GM21526 (cell line): ENCODE data around the gene SPATS2.

ENCODE experiments used
- ATAC-seq: cut with Tn5 transposase; IDR thresholded peaks from one replicate; pipeline ENCODE4 v1.9.1; 2021; ENCODE audit warnings: moderate library complexity; ENCODE audit not compliant: unreplicated experiment, low FRiP score

The SPATS2 gene

DNA sequence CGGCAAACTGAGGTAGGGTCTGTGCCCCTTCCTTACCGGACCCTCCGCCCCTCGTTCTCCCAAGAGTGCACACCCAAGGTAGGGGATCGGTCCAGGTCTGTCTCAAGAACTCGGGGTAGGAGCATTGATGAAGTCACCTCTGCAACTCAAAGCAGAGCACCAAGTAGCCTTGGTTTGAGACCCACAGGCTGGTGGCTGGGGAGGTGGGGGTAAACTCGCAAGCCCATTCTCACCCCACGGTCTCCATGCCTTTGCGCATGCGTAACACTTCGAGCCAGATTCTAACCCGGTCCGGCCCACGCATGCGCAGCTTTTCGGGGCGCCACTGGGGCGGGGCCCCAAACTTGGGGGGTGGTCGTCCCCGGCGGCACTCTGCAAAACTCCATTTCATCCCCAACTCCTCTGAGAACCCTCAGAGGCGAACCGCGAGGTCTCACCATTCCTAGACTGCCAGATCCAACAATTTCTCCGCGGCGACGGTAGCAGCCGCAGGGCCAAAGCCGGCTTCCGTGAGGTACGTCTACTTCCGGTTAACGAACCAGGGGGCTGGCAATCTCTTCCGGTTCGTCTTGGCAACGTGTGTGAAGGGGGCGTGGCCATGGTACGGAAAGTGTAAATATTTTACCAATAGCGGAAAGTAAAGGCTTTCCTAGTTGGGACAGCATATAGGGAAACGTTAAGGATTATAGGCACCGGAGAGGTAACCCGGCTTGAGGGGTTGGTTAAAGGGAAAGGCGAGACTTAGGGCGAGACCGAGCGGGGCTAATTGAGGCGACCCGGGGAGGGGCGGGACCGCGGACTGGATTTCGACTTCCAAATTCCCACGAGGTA lies 200.6 kb downstream of the SPATS2 start, which contains the start of gene MCRS1:
TSS of gene MCRS1 (minus strand) at position 532 of the 831 bp plus-strand sequence. CDS start 1,411 bp downstream, outside the sequence.
- ATAC-seq: peak; percentile 65

DNA sequence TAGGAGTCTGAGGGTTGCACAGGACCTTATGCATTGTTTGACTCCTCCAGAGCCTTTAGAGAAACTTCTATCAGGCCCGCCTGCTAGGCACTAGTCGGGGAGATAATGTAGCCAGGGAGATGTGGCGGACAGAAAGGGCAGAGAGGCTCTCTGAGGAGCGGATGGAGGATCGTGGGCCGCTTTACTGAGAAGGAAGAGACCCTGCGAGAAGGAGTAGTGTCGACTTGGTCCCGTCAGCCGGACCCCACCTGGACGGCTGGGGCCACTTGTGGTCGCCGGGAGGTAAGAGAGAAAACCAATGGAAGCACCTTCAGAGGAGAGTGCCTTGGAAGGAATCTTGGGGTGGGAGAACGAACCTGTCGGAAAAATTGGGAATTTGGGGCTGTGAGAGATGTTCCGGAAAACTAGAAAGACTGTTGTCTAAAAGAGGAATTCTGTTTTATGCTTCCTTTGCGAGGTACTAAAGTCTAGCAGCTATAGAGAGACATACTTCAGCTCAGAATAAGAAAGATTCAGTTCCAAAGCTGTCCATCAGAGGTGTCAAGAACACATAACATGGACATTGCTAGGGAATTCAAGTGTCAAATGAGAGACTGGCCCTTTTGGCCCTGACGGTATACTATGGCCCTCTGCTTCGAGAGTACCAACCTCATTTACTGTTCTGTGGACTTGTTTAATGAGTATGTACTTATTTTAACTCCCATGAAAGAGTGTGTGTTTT lies 201.3 kb downstream of the SPATS2 start:
- ATAC-seq: peak; percentile 8
